SKM-1 treated with dmso at 0.1 percent for 144 hours (cell line): Measurements from ENCODE around the gene REPIN1.

ENCODE experiments used
- DNase-seq: peaks from one replicate; lab custom pipeline; 2025; ENCODE audit not compliant: unreplicated experiment; lab: John Stamatoyannopoulos, UW

The REPIN1 gene

DNA sequence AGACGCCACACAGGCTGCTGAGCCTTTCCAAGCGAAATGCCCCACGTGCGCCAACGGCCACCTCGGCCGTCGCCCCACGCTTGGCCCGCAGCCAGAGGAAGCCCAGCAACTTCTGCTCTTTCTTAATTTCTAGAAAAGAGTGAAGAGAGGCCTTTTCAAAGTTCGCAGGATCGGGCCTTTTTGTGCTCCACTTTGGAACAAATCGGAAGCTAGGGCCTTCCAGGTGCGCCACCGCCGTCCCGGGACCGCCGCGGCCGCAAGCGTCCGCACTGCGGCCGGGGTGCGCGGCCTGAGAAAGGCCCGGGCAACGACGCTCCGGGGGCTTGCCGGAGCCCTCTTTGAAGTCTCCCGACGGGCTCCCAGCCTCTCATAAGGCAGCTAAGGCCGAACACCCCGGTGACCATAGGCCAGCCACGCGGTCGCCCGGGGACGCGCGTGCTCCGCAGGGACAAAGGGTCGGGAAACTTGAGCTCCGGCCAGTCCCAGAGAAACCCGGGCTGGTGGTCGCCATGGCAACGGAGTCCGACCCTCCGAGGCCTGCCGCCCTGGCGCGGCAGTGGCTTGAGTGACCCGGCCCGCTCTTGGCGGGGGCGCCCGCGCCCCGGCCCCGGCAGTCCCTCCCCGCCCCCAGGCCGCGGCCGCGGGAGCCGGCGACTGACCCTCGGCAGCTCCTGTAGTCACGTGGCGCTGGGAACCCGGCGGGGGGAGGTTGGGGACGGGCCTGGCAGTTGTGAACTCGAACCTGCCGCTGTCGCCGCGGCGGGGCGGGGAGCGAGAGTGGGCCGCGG is at the start of gene REPIN1:
TSS of gene REPIN1 (plus strand) at position 727 of the 788 bp plus-strand sequence. CDS start 890 bp downstream, outside the sequence.
- peak; percentile 27 for DNase-seq

GRCh38 chr7:150321788-150322113 is 46.9 kb upstream of the REPIN1 start:
- no peak for DNase-seq

- DNase-seq = no peak
These were observed 46.3 kb upstream of the REPIN1 start for GRCh38 chr7:150322114-150322832.

DNA sequence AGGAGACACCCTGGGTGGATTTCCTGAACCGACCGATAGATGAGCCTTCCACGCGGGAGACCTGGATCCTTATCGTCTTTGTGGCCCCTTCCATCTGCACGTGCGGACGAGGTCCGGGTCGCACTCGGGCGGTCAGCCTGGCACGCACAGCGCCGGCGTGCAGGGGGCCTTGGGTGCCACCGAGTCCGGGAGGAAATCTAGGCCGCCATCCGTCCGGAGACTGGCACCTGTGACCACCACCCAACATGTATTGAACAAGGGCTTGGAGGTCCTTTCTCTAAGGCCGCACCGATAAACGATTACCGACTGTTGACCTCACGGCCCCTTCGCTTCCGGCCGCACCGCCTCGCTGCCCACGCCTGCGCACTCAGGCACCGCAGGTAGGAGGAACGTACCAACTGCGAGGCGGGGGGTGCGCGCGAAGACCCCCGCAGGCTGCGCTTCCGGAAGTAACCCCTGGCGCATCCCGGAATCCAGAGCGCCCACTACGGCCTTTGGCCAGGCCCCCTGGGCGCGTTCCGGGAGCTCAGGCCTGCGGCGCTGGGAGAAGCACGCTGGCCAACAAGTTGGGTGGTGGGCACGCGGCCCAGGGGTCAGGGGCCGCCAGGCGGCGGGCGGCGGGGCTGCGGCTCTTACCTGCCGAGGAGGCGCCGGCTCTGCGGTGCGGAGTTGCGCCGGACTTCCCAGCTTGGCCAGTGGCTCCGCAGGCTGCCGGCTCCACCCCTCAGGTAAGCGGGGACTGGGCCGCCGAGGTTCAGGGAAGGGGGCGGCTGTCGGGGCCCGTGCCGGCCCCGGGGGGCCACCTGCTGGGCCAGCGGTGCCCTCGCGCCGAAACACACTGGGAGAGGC is 45.6 kb upstream of the REPIN1 start, which contains the start of the genes ACTR3C and LRRC61:
TSS of gene ACTR3C (minus strand) at position 713 of the 849 bp plus-strand sequence. CDS start 28,249 bp downstream, outside the sequence.
TSS of gene LRRC61 (plus strand) at position 523 of the 849 bp plus-strand sequence. CDS start 13,507 bp downstream, outside the sequence.
- no peak for DNase-seq

DNA sequence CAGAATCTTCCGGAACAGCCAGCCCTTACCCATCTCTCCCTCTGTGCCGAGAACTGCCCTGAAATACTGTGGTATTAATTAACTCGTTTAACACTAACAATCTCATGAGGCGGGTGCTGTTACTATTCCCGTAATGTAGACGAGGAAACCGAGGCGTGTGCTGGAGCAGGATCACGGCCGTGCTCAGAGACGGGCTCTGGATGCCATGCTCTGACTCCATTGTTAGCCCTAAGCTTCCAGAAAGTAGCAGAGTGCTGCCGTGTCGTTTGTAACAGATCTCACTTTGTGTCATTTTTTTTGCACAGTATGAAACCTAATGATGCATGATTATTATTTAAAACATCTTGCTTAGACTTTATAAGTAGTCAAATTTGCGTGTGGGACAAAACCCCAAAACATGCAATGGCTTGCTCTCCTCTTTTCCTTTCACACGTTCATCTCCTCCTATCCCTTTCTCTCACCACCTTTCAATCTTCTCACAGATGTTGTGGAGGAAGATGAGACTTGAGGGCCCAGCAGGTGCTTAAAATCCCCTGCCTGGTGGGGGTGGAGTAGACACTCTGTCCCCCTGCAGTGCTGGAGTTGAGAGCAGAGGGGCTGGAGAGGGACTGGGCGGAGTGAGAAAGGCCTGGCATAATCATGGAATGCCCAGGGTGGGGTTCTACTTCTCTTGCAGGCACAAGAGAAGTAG is 44.8 kb upstream of the REPIN1 start:
- no peak for DNase-seq

GRCh38 chr7:150324373-150324961 is 44.2 kb upstream of the REPIN1 start:
- no peak for DNase-seq

- DNase-seq = peak; percentile 62
These were observed 43.5 kb upstream of the REPIN1 start for GRCh38 chr7:150325110-150325611.

DNA sequence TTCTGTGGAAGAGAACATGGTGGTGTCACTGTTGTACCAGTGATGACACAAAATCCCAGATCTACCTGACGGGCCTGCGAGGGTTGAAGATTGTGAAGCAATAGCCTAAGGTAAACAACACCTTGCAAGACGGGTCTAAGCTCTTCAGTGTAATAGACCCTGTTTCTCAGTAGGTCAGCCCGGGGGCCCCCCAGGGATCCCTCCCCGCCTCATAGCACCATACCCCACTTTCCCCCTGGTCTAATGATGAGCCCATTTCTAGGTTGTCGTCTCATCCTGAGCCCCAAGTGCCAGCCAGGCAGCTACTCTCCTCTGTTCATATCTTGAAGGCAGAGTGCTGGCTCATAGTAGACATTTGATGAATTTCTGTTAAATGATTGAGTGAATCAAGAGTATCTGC is 42.7 kb upstream of the REPIN1 start:
- DNase-seq = no peak

GRCh38 chr7:150326657-150327268 is 41.9 kb upstream of the REPIN1 start:
- DNase-seq = no peak

DNA sequence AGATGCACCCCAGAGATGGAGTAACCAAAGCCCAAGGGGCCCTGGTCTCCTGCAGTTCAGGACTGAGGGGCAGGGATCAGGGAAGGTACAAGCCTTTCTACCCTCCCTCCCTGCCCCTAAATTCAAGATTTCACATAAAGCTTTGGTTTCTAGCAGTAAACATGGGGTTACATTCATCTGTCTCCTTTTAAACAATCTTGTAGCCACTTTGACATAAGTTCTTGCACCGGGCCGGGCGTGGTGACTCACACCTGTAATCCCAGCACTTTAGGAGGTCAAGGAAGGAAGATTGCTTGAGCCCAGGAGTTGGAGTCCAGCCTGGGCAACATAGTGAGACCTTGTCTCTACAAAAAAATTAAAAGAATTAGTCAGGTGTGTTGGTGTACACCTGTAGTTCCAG is 41.3 kb upstream of the REPIN1 start:
- no peak for DNase-seq

DNA sequence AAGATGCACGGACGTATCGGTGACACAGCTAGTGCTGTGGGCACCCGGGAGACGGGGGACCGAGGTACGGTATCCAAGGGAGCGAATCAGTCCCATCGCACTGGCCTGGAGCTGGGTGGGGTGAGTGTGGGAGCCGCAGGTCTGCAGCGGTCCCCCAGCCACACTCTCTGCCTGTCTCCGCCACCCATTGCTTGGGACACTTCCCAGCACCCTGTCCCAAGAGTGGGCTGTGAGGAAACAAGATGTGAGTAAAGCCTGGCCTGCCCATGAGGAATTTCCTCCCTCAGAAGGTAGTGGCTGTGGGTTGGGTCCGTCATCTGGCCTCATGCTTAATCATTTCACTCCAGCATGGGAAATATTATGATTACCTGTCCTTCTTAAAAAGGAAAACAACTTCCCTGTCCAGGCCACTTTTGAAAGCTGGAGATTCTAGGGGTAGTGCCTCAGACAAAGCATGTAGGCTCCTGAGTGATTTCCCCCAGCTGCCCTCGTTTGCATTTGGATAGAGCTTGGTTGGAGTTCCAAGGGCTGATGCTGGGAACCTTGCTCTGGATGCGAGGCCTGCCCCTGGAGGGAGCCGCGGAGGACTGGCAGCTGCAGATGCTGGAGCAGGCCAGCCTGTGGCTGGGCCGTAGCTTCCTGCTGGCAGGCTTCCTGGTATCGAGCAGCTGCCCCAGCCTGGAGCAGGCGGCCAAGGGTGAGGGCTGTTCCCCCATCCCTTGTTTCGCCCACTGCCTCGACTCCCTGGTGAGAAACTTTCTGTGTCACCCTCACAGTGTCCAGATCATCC is 39.1 kb upstream of the REPIN1 start:
- no peak for DNase-seq

GRCh38 chr7:150330211-150330885 is 38.3 kb upstream of the REPIN1 start:
- no peak for DNase-seq

- DNase-seq = no peak
These were observed 35.6 kb upstream of the REPIN1 start for GRCh38 chr7:150332852-150333635.

GRCh38 chr7:150333659-150334058 is 35.0 kb upstream of the REPIN1 start:
- no peak for DNase-seq

DNA sequence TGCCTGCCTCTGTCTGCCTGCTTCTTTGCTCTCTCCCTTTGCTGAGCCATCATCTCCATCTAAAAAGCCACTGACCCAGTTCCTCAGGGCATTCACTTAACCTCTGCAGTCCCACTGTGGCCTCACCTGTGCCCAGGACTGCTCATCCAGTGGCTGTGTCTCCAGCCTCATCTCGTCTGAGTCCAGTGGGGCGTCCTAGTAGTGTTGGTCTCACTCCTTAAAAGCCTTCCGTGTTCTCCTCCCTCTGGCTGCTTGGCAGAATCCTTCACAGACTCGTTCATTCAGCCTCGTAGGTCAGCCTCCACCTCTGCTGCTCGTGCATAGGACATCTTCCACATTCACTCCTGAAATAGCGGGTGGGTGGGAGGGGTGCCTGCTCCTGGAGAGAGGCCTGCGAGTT is 34.5 kb upstream of the REPIN1 start:
- DNase-seq = no peak

DNA sequence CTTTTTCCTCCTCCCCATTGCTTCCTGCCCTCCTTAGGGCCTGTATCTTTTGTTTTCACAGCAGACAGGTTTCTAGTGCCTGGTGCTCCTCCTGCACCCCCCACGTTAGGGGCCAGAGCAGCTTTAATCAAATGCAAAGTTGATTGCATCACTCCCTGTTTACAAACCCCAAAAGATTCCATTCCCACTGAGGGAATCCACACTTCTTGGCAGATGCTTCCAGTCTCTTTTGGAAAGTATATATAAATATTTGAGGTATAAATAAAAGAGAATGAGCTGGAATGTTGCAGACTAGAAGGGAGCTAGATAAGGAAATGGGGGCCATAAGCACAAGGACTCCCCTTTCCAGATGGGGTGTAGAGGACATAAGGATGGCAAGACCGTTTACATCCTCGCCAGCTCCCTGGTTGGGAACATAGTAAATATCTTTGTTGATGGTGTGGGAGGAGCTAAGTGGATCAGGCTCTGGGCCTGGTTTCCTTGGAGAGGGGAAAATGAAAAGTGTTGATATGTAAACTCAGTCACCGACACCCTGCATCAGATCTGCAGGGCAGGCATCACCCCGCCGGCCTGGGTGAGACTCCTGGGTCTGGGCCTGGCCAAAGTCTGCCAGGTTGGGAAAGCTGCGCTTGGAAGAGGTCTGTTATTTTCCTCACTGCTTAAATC is 33.4 kb upstream of the REPIN1 start:
- no peak for DNase-seq

- DNase-seq = no peak
These were observed 32.9 kb upstream of the REPIN1 start for GRCh38 chr7:150335774-150336112.
